T-helper 9 cell (primary cell): Measurements from ENCODE around the gene HLTF.

Experiments used
- DNase-seq: peaks from one replicate; pipeline ENCODE4 v3.0.0-alpha.2; 2020

HLTF gene

DNA sequence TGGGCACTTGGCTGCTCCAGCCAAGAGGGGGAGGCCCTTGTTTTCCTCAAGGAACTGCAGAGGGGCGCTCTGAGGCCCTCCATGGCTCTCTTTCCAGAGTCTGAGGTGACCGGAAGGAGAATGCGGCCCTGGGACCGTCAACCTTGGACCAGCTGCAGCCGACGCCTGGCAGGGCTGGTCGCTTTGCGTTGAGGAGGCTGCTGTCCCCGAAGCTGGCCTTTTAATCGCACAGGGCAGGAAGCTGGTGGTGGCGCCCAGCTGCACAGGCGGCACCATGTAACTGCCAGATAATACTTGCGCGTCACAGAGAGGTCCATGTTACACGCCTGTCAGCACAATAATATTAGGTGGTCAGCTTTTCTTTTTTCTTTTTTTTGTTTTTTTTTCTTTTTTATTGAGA is 875 bp upstream of the HLTF start:
- DNase-seq, result no peak

GRCh38 chr3:149085828-149086231 is 503 bp downstream of the HLTF start:
- peak; percentile 6 for DNase-seq

DNA sequence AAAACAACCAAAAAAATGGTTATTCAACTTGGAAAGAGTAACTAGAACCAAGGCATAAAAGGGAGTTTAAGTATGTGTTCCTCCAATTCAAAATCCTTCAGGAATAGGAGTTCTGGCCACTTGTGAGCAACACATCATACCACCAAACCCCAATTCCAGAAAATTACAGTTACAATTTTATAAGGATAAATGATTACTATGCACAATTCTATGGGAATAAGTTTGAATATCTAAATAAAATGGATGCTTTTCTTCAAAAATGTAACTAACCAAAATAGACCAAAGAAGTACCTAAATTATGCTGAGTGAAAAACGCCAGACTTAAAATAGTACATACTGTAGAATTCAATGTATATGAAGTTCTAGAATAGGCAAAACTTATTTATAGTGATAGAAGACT is 4.6 kb downstream of the HLTF start:
- DNase-seq, result no peak

- DNase-seq, result no peak
Observed at GRCh38 chr3:149080699-149081091, 5.6 kb downstream of the HLTF start.

- no peak for DNase-seq
Observed at GRCh38 chr3:149080011-149080698, 6.2 kb downstream of the HLTF start.

DNA sequence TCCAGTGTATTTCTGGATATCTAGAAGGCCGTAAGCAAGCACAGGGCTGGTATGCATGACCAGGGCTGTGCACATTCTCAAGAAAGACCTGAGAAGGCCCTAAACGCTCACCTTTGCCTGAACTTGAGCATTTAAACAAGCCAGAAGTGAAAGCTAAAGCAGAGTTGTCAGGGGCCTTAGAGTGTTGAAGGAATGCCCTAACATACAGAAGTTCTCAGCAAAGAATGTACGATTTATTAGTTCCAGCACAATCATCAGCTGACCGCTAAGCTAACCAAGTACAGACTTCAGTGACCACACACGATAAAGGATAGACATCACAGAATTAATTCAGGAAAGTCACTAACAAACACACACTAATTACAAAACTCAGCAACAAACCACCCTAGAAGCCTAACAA is 8.7 kb downstream of the HLTF start:
- DNase-seq, result no peak

- DNase-seq, result no peak
Observed at GRCh38 chr3:149067883-149068282, 18.4 kb downstream of the HLTF start.

DNA sequence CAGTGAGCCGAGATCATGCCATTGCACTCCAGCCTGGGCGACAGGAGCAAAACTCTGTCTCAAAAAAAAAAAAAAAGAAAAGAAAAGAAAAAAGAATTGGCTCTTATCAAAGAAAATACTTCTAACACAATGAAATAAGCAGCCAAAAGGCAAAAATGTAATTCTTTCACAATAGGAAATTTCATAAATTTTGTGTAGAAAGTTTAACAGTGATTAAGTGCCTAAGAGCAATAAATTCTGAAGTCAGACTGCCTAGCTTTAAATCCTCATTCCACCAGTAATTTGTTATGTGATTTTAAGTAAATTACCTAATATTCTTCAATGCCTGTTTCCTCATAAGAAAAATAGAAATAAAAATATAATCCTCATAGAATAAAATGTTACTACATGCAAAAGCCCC is 24.6 kb downstream of the HLTF start:
- DNase-seq, result no peak

DNA sequence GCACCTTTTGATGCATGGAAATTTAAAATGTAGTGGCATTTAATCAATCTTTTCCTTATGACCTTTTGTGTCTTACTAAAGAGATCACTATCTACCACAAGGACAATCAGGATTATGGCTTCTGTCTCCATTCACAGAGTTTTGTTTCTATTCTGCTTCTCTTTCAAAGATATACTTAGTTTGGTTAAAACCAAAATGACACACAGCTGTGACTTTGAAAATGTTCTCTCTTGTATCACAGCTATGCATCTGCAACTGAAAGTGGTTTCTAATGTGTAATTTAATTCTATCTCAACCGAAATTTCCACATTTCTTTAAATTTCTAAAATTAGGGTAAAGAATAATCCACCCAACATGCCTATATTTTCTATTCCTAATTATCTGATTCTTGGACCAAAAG is 27.7 kb downstream of the HLTF start:
- no peak for DNase-seq

GRCh38 chr3:149058198-149058597 is 28.1 kb downstream of the HLTF start:
- DNase-seq, result no peak

DNA sequence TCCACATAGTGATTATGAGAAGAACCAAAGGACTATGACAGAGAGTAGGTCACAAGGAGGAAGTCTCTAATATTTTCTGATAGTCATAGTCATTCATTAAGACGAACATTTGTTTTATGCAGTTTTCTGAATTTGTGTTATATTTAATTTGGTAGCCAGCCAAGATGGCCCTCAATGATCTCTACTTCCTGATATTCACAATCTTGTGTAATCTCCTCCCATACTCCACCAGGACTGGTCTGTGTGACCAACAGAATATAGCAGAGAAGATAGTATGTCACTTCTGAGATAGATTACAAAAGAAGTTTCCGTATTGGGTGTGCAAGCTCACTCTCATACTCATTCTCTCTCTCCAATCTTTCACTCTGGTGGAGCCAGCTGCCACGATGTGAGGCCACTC is 30.8 kb downstream of the HLTF start:
- no peak for DNase-seq

GRCh38 chr3:149044339-149045083 is 41.8 kb downstream of the HLTF start:
- no peak for DNase-seq

- DNase-seq, result no peak
Observed at GRCh38 chr3:149042789-149043386, 43.4 kb downstream of the HLTF start.

- no peak for DNase-seq
Observed at GRCh38 chr3:149038322-149038721, 48.0 kb downstream of the HLTF start.

DNA sequence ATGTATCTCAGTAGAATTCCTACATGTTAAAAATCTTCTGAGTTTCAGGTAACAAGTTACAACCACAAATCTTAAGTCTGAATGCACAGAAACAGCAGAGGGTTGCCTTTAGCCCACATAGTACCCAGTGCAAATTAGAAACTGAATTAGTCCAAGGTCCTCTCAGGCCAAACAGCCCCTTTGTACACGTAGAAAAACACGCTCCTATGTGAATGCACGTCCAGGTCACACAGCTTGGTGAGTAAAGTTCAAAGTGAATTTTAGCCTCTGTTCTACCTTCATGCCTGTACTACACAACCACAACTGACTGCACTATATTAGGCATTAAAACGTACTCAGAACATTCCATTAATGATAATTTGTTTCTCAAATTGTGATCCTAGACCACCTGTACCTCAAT is 48.6 kb downstream of the HLTF start:
- DNase-seq, result no peak

DNA sequence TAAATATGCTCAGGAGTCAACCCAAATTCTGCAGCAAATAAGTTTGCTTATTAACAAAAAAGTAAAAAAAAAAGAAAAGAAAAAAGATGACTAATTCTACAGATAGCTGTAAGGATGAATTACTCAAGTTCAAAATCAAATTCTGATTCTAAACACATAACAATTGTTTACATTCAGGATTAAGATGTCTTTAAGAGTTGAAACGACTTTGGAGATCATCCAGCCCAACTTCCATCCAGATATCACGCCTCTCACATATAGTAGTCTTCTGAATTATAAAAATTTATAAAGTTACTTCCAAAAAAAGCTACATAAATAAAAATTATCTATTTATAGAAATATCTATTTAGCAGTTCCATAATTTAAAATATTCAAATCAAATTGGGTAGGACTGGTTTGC is 55.2 kb downstream of the HLTF start:
- DNase-seq, result no peak

GRCh38 chr3:149026718-149027117 is 59.6 kb downstream of the HLTF start:
- no peak for DNase-seq

DNA sequence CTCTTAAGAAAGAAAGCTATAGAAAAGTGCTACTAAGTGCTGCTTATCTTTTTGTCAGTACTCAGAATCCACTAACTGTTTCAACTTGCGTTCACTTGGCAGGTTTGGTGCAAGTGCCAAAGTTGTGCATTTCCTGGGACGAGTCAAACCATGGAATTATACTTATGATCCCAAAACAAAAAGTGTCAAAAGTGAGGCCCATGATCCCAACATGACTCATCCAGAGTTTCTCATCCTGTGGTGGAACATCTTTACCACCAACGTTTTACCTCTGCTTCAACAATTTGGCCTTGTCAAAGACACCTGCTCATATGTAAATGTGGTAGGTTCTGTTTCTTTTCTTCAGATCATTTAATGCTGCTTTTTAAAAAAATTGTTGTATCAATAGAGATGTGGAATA is 62.4 kb downstream of the HLTF start:
- DNase-seq, result no peak

- DNase-seq, result no peak
Observed at GRCh38 chr3:149021830-149022229, 64.5 kb downstream of the HLTF start.

- DNase-seq, result no peak
Observed at GRCh38 chr3:149020839-149021252, 65.5 kb downstream of the HLTF start.

DNA sequence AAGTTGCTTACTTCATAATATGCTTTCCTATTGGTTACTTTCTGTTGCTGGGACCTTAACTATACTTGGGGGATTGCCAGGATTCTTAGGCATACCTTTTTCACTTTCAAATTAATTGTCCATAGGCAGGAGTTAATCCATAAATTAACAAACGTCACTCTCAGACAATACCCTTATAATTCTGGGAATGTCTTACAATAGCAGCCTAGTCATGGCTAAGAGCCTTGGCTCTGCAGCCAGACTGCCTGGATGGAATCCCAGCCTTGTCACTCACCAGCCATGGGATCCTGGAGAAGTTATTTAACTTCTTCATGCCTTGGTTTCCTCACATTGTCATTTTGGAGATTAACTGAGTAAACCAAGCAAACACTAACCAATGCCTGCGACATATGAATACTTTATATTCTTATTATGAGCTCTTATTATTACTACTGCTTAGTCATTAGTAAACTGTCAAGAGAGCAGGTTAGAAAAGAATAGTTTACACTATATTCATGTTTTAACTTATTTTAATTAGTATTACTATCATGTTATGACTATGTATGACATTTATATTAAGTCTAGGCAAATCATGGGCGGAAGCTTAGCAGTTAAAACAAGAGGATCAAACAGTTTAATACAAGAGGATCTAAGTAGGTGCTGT is 66.0 kb downstream of the HLTF start:
- DNase-seq, result no peak

- no peak for DNase-seq
Observed at GRCh38 chr3:149019580-149019979, 66.8 kb downstream of the HLTF start.

DNA sequence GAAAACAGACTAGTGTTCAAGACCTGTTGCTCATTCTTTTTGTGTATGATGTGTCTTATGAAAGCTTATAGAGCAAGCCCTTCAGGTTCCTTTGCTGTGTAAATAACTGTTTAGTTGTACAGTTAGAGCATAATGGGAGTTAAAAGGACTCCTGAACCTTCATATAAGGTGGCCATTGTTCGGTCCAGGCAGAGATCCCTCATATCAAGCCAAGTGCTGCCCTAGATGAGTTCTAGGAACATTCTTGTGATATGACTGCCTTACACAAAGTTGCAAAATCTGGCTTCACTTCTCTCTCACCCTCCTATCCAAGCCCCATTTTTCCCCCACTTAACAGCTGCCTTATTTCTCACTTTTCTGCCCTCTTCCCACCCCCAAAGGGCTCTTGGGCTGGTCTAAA is 68.1 kb downstream of the HLTF start:
- no peak for DNase-seq
